ENCODE measurements around the gene GOLGA6L9.
"Not testable (repeated sequence)": the region's sequence is repeated elsewhere in the genome, so short reads cannot be mapped to it uniquely, and the experiment has no call there.

Gene GOLGA6L9

DNA sequence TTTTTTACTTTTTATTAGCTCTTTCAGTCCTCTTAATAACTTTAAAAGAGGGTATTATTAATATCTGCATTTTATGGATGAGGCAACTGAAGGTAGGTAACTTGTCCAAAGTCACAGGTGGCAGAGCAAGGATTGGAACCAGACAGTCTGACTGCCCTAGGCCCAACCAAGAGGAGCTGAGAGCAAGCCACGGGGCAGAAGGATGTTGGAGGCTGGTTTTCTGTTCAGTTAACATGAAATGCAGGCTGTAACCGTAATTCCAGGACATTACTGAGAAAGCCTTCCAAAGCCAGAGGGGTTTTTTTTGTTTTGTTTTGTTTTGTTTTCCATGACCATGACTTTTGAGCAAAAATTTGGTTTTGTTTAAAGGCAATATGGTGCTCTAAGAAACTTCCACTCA is 9.1 kb upstream of the GOLGA6L9 start:
- H3K14ac ChIP-seq (ENCODE audit: low read length in 2 of 2); H3K4me3 ChIP-seq (ENCODE audit: insufficient read depth in 1 of 2, low read depth in 1 of 2, low read length in 2 of 2); H3K9me3 ChIP-seq (ENCODE audit: control insufficient read depth, low read length); H3K23ac ChIP-seq (ENCODE audit: low read length in 2 of 2); H3K9ac ChIP-seq (ENCODE audit: low read length); H3K4me1 ChIP-seq (ENCODE audit: control insufficient read depth, insufficient read depth, low read depth, low read length); H2AFZ ChIP-seq (ENCODE audit: low read depth, low read length); H3K27ac ChIP-seq (ENCODE audit: low read length, poor library complexity, severe bottlenecking); H2BK120ac ChIP-seq (ENCODE audit: low read depth, low read length); H3K79me1 ChIP-seq (replicated peaks; ENCODE audit: low read length, poor library complexity, severe bottlenecking); H3K18ac ChIP-seq (ENCODE audit: low read depth in 1 of 2, low read length in 2 of 2); H2BK12ac ChIP-seq (ENCODE audit: low read length in 2 of 2); DNase-seq; H2AK5ac ChIP-seq (ENCODE audit: low read length, severe bottlenecking); H3K4ac ChIP-seq (ENCODE audit: low read depth in 1 of 2, low read length in 2 of 2); H3K4me2 ChIP-seq (ENCODE audit: low read length, poor library complexity, severe bottlenecking); H4K8ac ChIP-seq (ENCODE audit: low read length); H2BK5ac ChIP-seq (ENCODE audit: low read depth, low read length, poor library complexity, severe bottlenecking); H3K27me3 ChIP-seq (ENCODE audit: control insufficient read depth in 1 of 2, insufficient read depth in 1 of 2, low read length in 2 of 2); H3K36me3 ChIP-seq (ENCODE audit: control insufficient read depth in 1 of 2, insufficient read depth in 2 of 2, low read depth in 1 of 2, low read length in 2 of 2); H2BK15ac ChIP-seq (ENCODE audit: low read depth, poor library complexity, severe bottlenecking); H4K91ac ChIP-seq (ENCODE audit: low read length): not testable (repeated sequence)
- no CpG with 5 or more reads among the region's 2 CpGs for WGBS

DNA sequence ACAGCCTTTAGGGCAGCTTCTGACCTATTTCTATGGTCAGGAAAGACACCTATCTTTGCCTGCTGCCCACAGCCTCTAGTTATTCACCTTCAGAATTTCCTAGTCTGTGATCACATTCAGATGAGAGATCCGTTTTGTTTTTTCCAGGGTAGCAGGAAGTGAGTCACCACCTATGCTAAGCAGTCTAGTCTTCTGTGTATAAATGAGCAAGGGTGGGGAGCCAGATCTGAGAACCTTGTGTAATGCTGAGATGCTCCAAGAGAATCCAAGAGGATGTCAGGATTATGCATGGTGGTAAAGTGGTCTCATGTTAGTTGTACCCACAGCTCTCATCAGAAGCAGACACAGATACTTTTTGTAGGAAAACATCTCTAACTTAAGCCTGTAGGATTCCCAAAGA is 8.7 kb upstream of the GOLGA6L9 start:
- not testable (repeated sequence) for H2AFZ ChIP-seq (ENCODE audit: low read depth, low read length); H2BK120ac ChIP-seq (ENCODE audit: low read depth, low read length); H3K9me3 ChIP-seq (ENCODE audit: control insufficient read depth, low read length); H3K79me1 ChIP-seq (replicated peaks; ENCODE audit: low read length, poor library complexity, severe bottlenecking); H2BK5ac ChIP-seq (ENCODE audit: low read depth, low read length, poor library complexity, severe bottlenecking); H3K23ac ChIP-seq (ENCODE audit: low read length in 2 of 2); H3K27ac ChIP-seq (ENCODE audit: low read length, poor library complexity, severe bottlenecking); H2BK12ac ChIP-seq (ENCODE audit: low read length in 2 of 2); H3K4me2 ChIP-seq (ENCODE audit: low read length, poor library complexity, severe bottlenecking); H3K14ac ChIP-seq (ENCODE audit: low read length in 2 of 2); H3K4ac ChIP-seq (ENCODE audit: low read depth in 1 of 2, low read length in 2 of 2); H3K4me1 ChIP-seq (ENCODE audit: control insufficient read depth, insufficient read depth, low read depth, low read length); H3K36me3 ChIP-seq (ENCODE audit: control insufficient read depth in 1 of 2, insufficient read depth in 2 of 2, low read depth in 1 of 2, low read length in 2 of 2); H3K4me3 ChIP-seq (ENCODE audit: insufficient read depth in 1 of 2, low read depth in 1 of 2, low read length in 2 of 2); H2BK15ac ChIP-seq (ENCODE audit: low read depth, poor library complexity, severe bottlenecking); H2AK5ac ChIP-seq (ENCODE audit: low read length, severe bottlenecking); H4K91ac ChIP-seq (ENCODE audit: low read length); H3K9ac ChIP-seq (ENCODE audit: low read length); H3K18ac ChIP-seq (ENCODE audit: low read depth in 1 of 2, low read length in 2 of 2); DNase-seq; H3K27me3 ChIP-seq (ENCODE audit: control insufficient read depth in 1 of 2, insufficient read depth in 1 of 2, low read length in 2 of 2); H4K8ac ChIP-seq (ENCODE audit: low read length)
- no CpG with 5 or more reads among the region's 1 CpG for WGBS

DNA sequence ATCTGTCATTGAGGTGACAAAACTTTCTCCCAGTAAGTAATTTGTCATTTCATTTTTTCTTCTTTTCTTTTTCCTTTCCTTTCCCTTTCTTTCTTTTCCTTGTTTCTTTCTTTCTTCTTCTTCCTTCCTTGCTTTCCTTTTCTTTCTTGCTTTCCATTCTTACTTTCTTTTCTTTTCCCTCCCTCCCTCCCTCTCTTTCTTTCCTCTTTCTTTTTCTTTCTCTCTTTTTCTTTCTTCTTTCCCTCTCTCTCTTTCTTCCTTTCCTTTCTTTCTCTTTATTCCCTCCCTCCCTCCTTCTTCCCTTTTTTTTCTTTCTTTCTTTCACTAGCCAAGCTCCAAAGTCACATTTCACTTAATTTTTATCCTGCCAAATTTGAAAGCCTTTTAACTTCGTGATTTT is 2.5 kb upstream of the GOLGA6L9 start:
- H3K9ac ChIP-seq (ENCODE audit: low read length); H3K79me1 ChIP-seq (replicated peaks; ENCODE audit: low read length, poor library complexity, severe bottlenecking); H3K9me3 ChIP-seq (ENCODE audit: control insufficient read depth, low read length); H2BK12ac ChIP-seq (ENCODE audit: low read length in 2 of 2); H3K27ac ChIP-seq (ENCODE audit: low read length, poor library complexity, severe bottlenecking); H3K18ac ChIP-seq (ENCODE audit: low read depth in 1 of 2, low read length in 2 of 2); H3K27me3 ChIP-seq (ENCODE audit: control insufficient read depth in 1 of 2, insufficient read depth in 1 of 2, low read length in 2 of 2); H2BK5ac ChIP-seq (ENCODE audit: low read depth, low read length, poor library complexity, severe bottlenecking); H3K36me3 ChIP-seq (ENCODE audit: control insufficient read depth in 1 of 2, insufficient read depth in 2 of 2, low read depth in 1 of 2, low read length in 2 of 2); H3K4ac ChIP-seq (ENCODE audit: low read depth in 1 of 2, low read length in 2 of 2); H3K23ac ChIP-seq (ENCODE audit: low read length in 2 of 2); H2AFZ ChIP-seq (ENCODE audit: low read depth, low read length); H2BK15ac ChIP-seq (ENCODE audit: low read depth, poor library complexity, severe bottlenecking); H3K4me1 ChIP-seq (ENCODE audit: control insufficient read depth, insufficient read depth, low read depth, low read length); DNase-seq; H3K4me3 ChIP-seq (ENCODE audit: insufficient read depth in 1 of 2, low read depth in 1 of 2, low read length in 2 of 2); H3K14ac ChIP-seq (ENCODE audit: low read length in 2 of 2); H2BK120ac ChIP-seq (ENCODE audit: low read depth, low read length); H4K91ac ChIP-seq (ENCODE audit: low read length); H3K4me2 ChIP-seq (ENCODE audit: low read length, poor library complexity, severe bottlenecking); H2AK5ac ChIP-seq (ENCODE audit: low read length, severe bottlenecking); H4K8ac ChIP-seq (ENCODE audit: low read length): not testable (repeated sequence)
- WGBS, result no CpG with 5 or more reads among the region's 1 CpG

DNA sequence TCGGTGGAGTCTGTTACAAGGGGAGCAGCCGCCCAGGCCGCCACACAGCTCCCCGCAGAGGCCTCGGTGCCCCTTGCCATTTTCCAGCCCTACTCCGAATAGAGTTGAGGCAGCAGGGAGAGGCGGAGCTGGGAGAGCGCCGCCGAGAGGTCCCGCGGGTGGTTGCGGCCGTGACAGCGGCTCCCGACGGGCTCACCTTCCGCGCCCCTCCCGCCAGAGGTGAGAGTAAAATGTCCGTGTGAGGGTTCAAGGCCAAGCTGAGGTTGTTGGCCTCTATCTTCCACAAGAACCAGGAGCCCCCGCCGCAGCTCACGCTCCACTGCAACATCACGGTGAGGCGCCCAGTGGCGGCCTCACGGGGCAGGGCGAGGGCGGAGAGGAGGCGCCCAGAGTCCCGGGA is 15.8 kb downstream of the GOLGA6L9 start:
- H2AFZ ChIP-seq (ENCODE audit: low read depth, low read length), result peak overlapping the region; percentile 63
- not testable (repeated sequence) for H3K4ac ChIP-seq (ENCODE audit: low read depth in 1 of 2, low read length in 2 of 2); H3K9me3 ChIP-seq (ENCODE audit: control insufficient read depth, low read length); H3K27ac ChIP-seq (ENCODE audit: low read length, poor library complexity, severe bottlenecking); H3K4me1 ChIP-seq (ENCODE audit: control insufficient read depth, insufficient read depth, low read depth, low read length); H2AK5ac ChIP-seq (ENCODE audit: low read length, severe bottlenecking); H3K36me3 ChIP-seq (ENCODE audit: control insufficient read depth in 1 of 2, insufficient read depth in 2 of 2, low read depth in 1 of 2, low read length in 2 of 2); H2BK15ac ChIP-seq (ENCODE audit: low read depth, poor library complexity, severe bottlenecking); H4K91ac ChIP-seq (ENCODE audit: low read length); DNase-seq; H3K14ac ChIP-seq (ENCODE audit: low read length in 2 of 2); H3K27me3 ChIP-seq (ENCODE audit: control insufficient read depth in 1 of 2, insufficient read depth in 1 of 2, low read length in 2 of 2); H3K79me1 ChIP-seq (replicated peaks; ENCODE audit: low read length, poor library complexity, severe bottlenecking); H3K23ac ChIP-seq (ENCODE audit: low read length in 2 of 2); H2BK5ac ChIP-seq (ENCODE audit: low read depth, low read length, poor library complexity, severe bottlenecking); H2BK12ac ChIP-seq (ENCODE audit: low read length in 2 of 2); H2BK120ac ChIP-seq (ENCODE audit: low read depth, low read length)
- peak overlapping the region; percentile 37 to 42 for H3K4me3 ChIP-seq (ENCODE audit: insufficient read depth in 1 of 2, low read depth in 1 of 2, low read length in 2 of 2)
- peak overlapping the region; percentile 82 for H3K4me2 ChIP-seq (ENCODE audit: low read length, poor library complexity, severe bottlenecking)
- peak overlapping the region in 1 of 2 experiments; percentile 24 for H3K18ac ChIP-seq (ENCODE audit: low read depth in 1 of 2, low read length in 2 of 2)
- WGBS, result no CpG with 5 or more reads among the region's 32 CpGs
- H3K9ac ChIP-seq (ENCODE audit: low read length), result peak overlapping the region; percentile 51
- H4K8ac ChIP-seq (ENCODE audit: low read length), result peak overlapping the region; percentile 49
